ENCODE measurements around the gene CDC20.

DNA sequence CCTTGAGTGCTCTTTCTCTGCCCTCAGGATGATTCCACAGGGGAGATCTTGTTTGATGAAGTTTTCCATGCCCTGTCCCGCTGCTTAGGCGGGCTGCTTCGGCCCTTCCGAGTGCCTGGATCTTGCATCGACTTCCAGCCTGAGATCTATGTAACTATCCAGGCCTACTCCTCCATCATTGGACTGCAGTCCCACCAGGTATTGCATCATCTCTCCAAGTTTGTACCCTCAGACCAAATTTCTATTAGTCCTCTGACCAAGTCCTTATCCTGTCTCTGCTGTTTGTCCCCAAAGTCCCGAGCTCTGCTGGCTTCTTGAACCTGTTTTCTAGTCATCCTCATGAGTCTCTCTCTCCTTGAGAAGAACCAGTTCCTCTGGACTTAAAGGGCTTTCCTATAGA is 45.6 kb downstream of the CDC20 start:
- TF ChIP-seq, protein P1, sequence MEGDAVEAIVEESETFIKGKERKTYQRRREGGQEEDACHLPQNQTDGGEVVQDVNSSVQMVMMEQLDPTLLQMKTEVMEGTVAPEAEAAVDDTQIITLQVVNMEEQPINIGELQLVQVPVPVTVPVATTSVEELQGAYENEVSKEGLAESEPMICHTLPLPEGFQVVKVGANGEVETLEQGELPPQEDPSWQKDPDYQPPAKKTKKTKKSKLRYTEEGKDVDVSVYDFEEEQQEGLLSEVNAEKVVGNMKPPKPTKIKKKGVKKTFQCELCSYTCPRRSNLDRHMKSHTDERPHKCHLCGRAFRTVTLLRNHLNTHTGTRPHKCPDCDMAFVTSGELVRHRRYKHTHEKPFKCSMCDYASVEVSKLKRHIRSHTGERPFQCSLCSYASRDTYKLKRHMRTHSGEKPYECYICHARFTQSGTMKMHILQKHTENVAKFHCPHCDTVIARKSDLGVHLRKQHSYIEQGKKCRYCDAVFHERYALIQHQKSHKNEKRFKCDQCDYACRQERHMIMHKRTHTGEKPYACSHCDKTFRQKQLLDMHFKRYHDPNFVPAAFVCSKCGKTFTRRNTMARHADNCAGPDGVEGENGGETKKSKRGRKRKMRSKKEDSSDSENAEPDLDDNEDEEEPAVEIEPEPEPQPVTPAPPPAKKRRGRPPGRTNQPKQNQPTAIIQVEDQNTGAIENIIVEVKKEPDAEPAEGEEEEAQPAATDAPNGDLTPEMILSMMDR (conservative IDR thresholded peaks at IDR 0.05; ENCODE audit: low read depth in 2 of 2): no peak
- TF ChIP-seq, protein P2, sequence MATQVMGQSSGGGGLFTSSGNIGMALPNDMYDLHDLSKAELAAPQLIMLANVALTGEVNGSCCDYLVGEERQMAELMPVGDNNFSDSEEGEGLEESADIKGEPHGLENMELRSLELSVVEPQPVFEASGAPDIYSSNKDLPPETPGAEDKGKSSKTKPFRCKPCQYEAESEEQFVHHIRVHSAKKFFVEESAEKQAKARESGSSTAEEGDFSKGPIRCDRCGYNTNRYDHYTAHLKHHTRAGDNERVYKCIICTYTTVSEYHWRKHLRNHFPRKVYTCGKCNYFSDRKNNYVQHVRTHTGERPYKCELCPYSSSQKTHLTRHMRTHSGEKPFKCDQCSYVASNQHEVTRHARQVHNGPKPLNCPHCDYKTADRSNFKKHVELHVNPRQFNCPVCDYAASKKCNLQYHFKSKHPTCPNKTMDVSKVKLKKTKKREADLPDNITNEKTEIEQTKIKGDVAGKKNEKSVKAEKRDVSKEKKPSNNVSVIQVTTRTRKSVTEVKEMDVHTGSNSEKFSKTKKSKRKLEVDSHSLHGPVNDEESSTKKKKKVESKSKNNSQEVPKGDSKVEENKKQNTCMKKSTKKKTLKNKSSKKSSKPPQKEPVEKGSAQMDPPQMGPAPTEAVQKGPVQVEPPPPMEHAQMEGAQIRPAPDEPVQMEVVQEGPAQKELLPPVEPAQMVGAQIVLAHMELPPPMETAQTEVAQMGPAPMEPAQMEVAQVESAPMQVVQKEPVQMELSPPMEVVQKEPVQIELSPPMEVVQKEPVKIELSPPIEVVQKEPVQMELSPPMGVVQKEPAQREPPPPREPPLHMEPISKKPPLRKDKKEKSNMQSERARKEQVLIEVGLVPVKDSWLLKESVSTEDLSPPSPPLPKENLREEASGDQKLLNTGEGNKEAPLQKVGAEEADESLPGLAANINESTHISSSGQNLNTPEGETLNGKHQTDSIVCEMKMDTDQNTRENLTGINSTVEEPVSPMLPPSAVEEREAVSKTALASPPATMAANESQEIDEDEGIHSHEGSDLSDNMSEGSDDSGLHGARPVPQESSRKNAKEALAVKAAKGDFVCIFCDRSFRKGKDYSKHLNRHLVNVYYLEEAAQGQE (IDR thresholded peaks at IDR 0.05; ENCODE audit: unreplicated experiment): no peak
- TF ChIP-seq EZH2 (IDR thresholded peaks at IDR 0.05; ENCODE audit: low read depth, unreplicated experiment) (no peak), EZH2phosphoT487 (IDR thresholded peaks at IDR 0.05; ENCODE audit: unreplicated experiment) (no peak), STAT1 (IDR thresholded peaks at IDR 0.05; ENCODE audit: unreplicated experiment) (no peak), ZNF331 (CRISPR knock-in tag; IDR thresholded peaks at IDR 0.05; ENCODE audit: low read depth) (no peak), POLR2AphosphoS5 (IDR thresholded peaks at IDR 0.05; ENCODE audit: low read depth) (no peak), JUNB (IDR thresholded peaks at IDR 0.05; ENCODE audit: unreplicated experiment) (no peak), CREB1 (CRISPR knock-in tag; IDR thresholded peaks at IDR 0.05; ENCODE audit: low read depth) (no peak)

Measured in GM23338 (cell line).